Natural killer cell (primary cell): Measurements from ENCODE around the gene CACNA1B. TPM values are rescaled to one million over a fixed set of nuclear protein-coding genes. Genes with fewer than 3 reads are reported as not detected.

Experiments used
- ATAC-seq, 3 donors: fragments of 150-1000 bp in 2 of 3; fragments of 200-7000 bp in 1 of 3; cut with Tn5 transposase; 1 replicate in 1 of 3; 2 replicates in 2 of 3; pipeline ENCODE4 v1.10.0; 2021; ENCODE audit warnings: mild to moderate bottlenecking in 2 of 3, moderate library complexity in 2 of 3
- DNase-seq, 2 donors: peaks; one replicate each; pipeline versions ENCODE4 v3.0.0 to v3.0.0-alpha.2; 2013 to 2021; ENCODE audit warnings: mixed read lengths in 1 of 2
- H3K27ac ChIP-seq: one replicate; pipeline ENCODE4 v1.5.1; 2013; ENCODE audit warnings: mild to moderate bottlenecking, low read length
- H3K27me3 ChIP-seq: one replicate; pipeline ENCODE4 v1.6.1; 2013; ENCODE audit warnings: low read length; ENCODE audit not compliant: control insufficient read depth, insufficient read depth
- H3K36me3 ChIP-seq: one replicate; pipeline ENCODE4 v1.6.1; 2013; ENCODE audit warnings: low read length; ENCODE audit not compliant: control insufficient read depth, insufficient read depth
- H3K4me1 ChIP-seq: one replicate; pipeline ENCODE4 v1.6.1; 2013; ENCODE audit warnings: low read length; ENCODE audit not compliant: control insufficient read depth, insufficient read depth
- H3K4me3 ChIP-seq: one replicate; pipeline ENCODE4 v1.5.1; 2013; ENCODE audit warnings: low read length
- H3K9me3 ChIP-seq: one replicate; pipeline ENCODE4 v1.6.1; 2013; ENCODE audit warnings: low read length; ENCODE audit not compliant: control insufficient read depth, insufficient read depth
- H3K27ac Mint-ChIP-seq, 2 donors: one replicate each; pipeline ENCODE4 v1.8.0; 2022; ENCODE audit warnings: mild to moderate bottlenecking in 2 of 2, mixed read lengths in 2 of 2, moderate library complexity in 1 of 2
- H3K27me3 Mint-ChIP-seq, 2 donors: one replicate each; pipeline ENCODE4 v1.8.0; 2022; ENCODE audit warnings: low read depth in 2 of 2, mixed read lengths in 2 of 2
- H3K36me3 Mint-ChIP-seq: one replicate; pipeline ENCODE4 v1.8.0; 2022; ENCODE audit warnings: mixed read lengths
- H3K4me1 Mint-ChIP-seq, 2 donors: one replicate each; pipeline ENCODE4 v1.8.0; 2022; ENCODE audit warnings: mixed read lengths in 2 of 2
- H3K4me3 Mint-ChIP-seq: one replicate; pipeline ENCODE4 v1.8.0; 2022; ENCODE audit warnings: mild to moderate bottlenecking, moderate library complexity, mixed read lengths
- H3K9me3 Mint-ChIP-seq, 2 donors: one replicate each; pipeline ENCODE4 v1.8.0; 2022; ENCODE audit warnings: mixed read lengths in 2 of 2
- CTCF ChIP-seq: fragments of 200-600 bp; IDR thresholded peaks from one replicate; pipeline ENCODE4 v1.8.0; 2022; ENCODE audit warnings: antibody characterized with exemption
- WGBS: methylation state at CpG from one replicate; pipeline ENCODE4 v1.1.7; 2013; ENCODE audit warnings: missing lambda C conversion rate; ENCODE audit not compliant: insufficient coverage; 5-methylcytosine and 5-hydroxymethylcytosine counted together
- intact Hi-C: fragments of 100-400 bp; cut with micrococcal nuclease; formaldehyde crosslinking; loops from one replicate; pipeline ENCODE4 v1.14.2; 2022
- total RNA-seq, 4 donors: library from RNA; stranded (reverse); fragments of 120-200 nt in 1 of 4; gene quantifications; one replicate each; pipeline versions ENCODE4 v1.2.3 to v1.2.4, GENCODE V29; 2013 to 2022

The CACNA1B gene
- total RNA-seq, 3 donors from 2014 or later (not counting 1 experiment from before 2014, with no cell fraction given) = 0.07 TPM; not detected in 2

DNA sequence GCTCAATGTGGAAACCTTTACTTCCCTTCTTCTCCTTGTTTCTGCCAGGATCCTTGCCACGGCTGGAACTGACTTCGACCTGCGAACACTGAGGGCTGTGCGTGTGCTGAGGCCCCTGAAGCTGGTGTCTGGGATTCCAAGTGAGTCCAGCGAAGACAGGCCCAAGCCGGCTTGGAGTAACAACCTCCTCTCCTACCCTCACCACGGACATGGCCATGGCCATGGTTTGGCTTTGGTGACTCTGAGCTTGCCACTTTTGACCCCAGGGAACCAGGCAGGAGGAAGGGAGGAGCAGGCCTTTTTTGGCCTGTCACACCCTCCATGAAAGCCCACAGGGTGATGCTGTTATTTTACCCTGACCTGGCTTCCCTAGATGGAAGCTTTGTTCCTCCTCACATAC, 35.5 kb downstream of the CACNA1B start:
- Histone ChIP-seq H3K36me3 (no peaks in the 10 kb centered on the region), H3K4me1 (no peaks in the 10 kb centered on the region), H3K4me3 (no peak overlapping the region), H3K27me3 (no peaks in the 10 kb centered on the region), H3K27ac (no peak overlapping the region), H3K9me3 (no peaks in the 10 kb centered on the region)
- Mint-ChIP-seq H3K4me1 (no peaks in the 10 kb centered on the region), H3K27me3 (peaks cover 0 to 16% of the 10 kb centered on the region in 2 donors), H3K9me3 (no peaks in the 10 kb centered on the region), H3K4me3 (no peak overlapping the region), H3K27ac (no peak overlapping the region), H3K36me3 (no peaks in the 10 kb centered on the region)
- ATAC-seq (no peak), DNase-seq (no peak)
- 85% methylated on average over 7 of the region's 7 CpGs for WGBS
- intact Hi-C loops = no loop called here
- no peak for TF ChIP-seq CTCF

GRCh38 chr9:137913771-137914767, 36.5 kb downstream of the CACNA1B start:
- Mint-ChIP-seq H3K27me3 (peaks cover 0 to 16% of the 10 kb centered on the region in 2 donors), H3K4me3 (no peak overlapping the region), H3K4me1 (no peaks in the 10 kb centered on the region), H3K27ac (no peak overlapping the region), H3K36me3 (no peaks in the 10 kb centered on the region), H3K9me3 (no peaks in the 10 kb centered on the region)
- Histone ChIP-seq H3K4me1 (no peaks in the 10 kb centered on the region), H3K27ac (no peak overlapping the region), H3K4me3 (no peak overlapping the region), H3K36me3 (no peaks in the 10 kb centered on the region), H3K27me3 (no peaks in the 10 kb centered on the region), H3K9me3 (no peaks in the 10 kb centered on the region)
- intact Hi-C loops = no loop called here
- 77% methylated on average over 5 of the region's 5 CpGs for WGBS
- no peak for TF ChIP-seq CTCF
- ATAC-seq (no peak), DNase-seq (no peak)

- Histone ChIP-seq H3K4me3 (no peak overlapping the region), H3K36me3 (no peaks in the 10 kb centered on the region), H3K27me3 (no peaks in the 10 kb centered on the region), H3K27ac (no peak overlapping the region), H3K9me3 (no peaks in the 10 kb centered on the region), H3K4me1 (no peaks in the 10 kb centered on the region)
- peaks cover 0 to 21% of the 10 kb centered on the region in 2 donors for H3K27me3 Mint-ChIP-seq
- no peak for ATAC-seq
- H3K36me3 Mint-ChIP-seq = no peaks in the 10 kb centered on the region
- no peak for DNase-seq
- no peaks in the 10 kb centered on the region for H3K4me1 Mint-ChIP-seq
- H3K9me3 Mint-ChIP-seq = no peaks in the 10 kb centered on the region
- no peak overlapping the region for H3K4me3 Mint-ChIP-seq
- 85% methylated on average over 11 of the region's 11 CpGs for WGBS
- intact Hi-C loops = no loop called here
- H3K27ac Mint-ChIP-seq = no peak overlapping the region
- TF ChIP-seq CTCF = no peak
Observed at GRCh38 chr9:137916540-137916939, 39.0 kb downstream of the CACNA1B start.
